Activated B cell treated with CpG ODN at 0.5 μM for 24 hours (primary cell): ENCODE results near the gene ASTN2. TPM values are rescaled to one million over a fixed set of nuclear protein-coding genes. Genes with fewer than 3 reads are reported as not detected.

ENCODE experiments used
- ATAC-seq: fragments of 200-7000 bp; cut with Tn5 transposase; one replicate; pipeline ENCODE4 v1.10.0; 2021; ENCODE audit warnings: low read depth, mild to moderate bottlenecking, moderate library complexity
- CTCF ChIA-PET: fragments of 350-600 bp; sonication (Branson Sonifier 250); formaldehyde crosslinking; loops from one replicate; lab custom pipeline; 2021; ENCODE audit warnings: antibody characterized with exemption; lab: Charles Lee
- POLR2A ChIA-PET: fragments of 350-600 bp; sonication (Branson Sonifier 250); formaldehyde crosslinking; loops from one replicate; lab custom pipeline; 2021; ENCODE audit warnings: antibody characterized with exemption; lab: Charles Lee
- DNase-seq: peaks from one replicate; pipeline ENCODE4 v3.0.0; 2022
- H3K27ac Mint-ChIP-seq: one replicate; pipeline ENCODE4 v1.8.0; 2020; ENCODE audit warnings: mixed read lengths
- H3K27me3 Mint-ChIP-seq: one replicate; pipeline ENCODE4 v1.8.0; 2021; ENCODE audit warnings: mixed read lengths
- H3K36me3 Mint-ChIP-seq: one replicate; pipeline ENCODE4 v1.8.0; 2021; ENCODE audit warnings: low read depth, mixed read lengths
- H3K4me1 Mint-ChIP-seq: one replicate; pipeline ENCODE4 v1.8.0; 2021; ENCODE audit warnings: mixed read lengths
- H3K4me3 Mint-ChIP-seq: one replicate; pipeline ENCODE4 v1.8.0; 2020; ENCODE audit warnings: mild to moderate bottlenecking, mixed read lengths
- H3K9me3 Mint-ChIP-seq: one replicate; pipeline ENCODE4 v1.8.0; 2020; ENCODE audit warnings: mixed read lengths
- intact Hi-C: fragments of 100-400 bp; cut with micrococcal nuclease; formaldehyde crosslinking; loops from one replicate; pipeline ENCODE4 v1.15.1; 2024
- total RNA-seq: library from RNA; stranded (reverse); gene quantifications from 2 replicates; pipeline ENCODE4 v1.2.3, GENCODE V29; 2022
- TF ChIP-seq, protein P1 (sequence below): fragments of 200-600 bp; IDR thresholded peaks from one replicate; pipeline ENCODE4 v1.8.0; 2022; ENCODE audit warnings: antibody characterized with exemption, mild to moderate bottlenecking

ASTN2 gene
- total RNA-seq, 1 donor from 2014 or later: 2.3 TPM

DNA sequence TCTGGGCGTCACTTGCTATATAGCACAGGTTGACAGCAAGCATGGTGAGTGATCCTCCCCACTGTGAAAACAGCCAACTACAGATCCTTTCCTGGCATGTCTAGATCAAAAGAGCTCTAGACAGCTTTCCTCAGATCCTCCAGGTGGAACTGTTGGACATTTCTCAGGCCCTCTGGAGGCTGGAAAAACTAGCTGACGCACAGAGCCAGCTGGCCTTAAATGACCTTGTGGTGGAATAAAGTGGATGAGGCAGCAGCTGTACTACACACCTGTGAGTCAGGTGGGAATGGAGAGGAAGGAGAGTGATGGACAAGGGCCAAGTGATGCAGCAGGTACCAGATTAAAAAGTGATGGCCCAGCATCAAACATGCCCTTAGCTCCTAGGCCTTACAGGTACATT, 555.1 kb downstream of the ASTN2 start:
- Mint-ChIP-seq H3K9me3 (no peaks in the 10 kb centered on the region), H3K27me3 (peaks cover 4% of the 10 kb centered on the region), H3K4me3 (no peak overlapping the region), H3K36me3 (no peaks in the 10 kb centered on the region), H3K4me1 (no peaks in the 10 kb centered on the region), H3K27ac (no peak overlapping the region)
- POLR2A ChIA-PET: no interaction called here
- CTCF ChIA-PET: interaction anchor here (1.0 kb wide), 1 partner anchor 122 kb away, joined by 4 read pairs; no protein-coding TSS in a partner anchor
- ATAC-seq: no peak
- intact Hi-C loops: loop anchor here (5.0 kb wide), 1 partner anchor 1267 kb away; no protein-coding TSS in a partner anchor
- TF ChIP-seq, protein P1, sequence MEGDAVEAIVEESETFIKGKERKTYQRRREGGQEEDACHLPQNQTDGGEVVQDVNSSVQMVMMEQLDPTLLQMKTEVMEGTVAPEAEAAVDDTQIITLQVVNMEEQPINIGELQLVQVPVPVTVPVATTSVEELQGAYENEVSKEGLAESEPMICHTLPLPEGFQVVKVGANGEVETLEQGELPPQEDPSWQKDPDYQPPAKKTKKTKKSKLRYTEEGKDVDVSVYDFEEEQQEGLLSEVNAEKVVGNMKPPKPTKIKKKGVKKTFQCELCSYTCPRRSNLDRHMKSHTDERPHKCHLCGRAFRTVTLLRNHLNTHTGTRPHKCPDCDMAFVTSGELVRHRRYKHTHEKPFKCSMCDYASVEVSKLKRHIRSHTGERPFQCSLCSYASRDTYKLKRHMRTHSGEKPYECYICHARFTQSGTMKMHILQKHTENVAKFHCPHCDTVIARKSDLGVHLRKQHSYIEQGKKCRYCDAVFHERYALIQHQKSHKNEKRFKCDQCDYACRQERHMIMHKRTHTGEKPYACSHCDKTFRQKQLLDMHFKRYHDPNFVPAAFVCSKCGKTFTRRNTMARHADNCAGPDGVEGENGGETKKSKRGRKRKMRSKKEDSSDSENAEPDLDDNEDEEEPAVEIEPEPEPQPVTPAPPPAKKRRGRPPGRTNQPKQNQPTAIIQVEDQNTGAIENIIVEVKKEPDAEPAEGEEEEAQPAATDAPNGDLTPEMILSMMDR: no peak
- no peak for DNase-seq

DNA sequence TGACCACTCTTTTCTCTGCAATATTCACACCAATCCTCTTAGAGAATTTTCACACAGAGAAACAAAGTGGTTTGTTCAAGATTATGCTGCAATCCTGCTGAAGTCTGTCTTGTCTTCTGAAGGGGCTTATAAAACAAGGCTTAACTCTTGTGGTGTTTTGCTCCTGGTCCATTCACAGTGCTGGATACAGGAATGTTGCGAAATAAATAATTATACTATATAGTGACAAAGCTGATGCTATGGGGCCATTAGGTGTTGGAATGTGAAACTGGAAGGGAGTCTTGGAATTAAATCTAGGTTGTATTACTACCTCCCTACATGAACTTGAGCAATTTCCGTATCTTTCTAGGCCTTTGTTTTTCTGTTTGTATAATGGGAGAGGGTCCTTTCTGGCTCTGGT, 557.5 kb downstream of the ASTN2 start:
- CTCF ChIA-PET: no interaction called here
- no peaks in the 10 kb centered on the region for H3K4me1 Mint-ChIP-seq

DNA sequence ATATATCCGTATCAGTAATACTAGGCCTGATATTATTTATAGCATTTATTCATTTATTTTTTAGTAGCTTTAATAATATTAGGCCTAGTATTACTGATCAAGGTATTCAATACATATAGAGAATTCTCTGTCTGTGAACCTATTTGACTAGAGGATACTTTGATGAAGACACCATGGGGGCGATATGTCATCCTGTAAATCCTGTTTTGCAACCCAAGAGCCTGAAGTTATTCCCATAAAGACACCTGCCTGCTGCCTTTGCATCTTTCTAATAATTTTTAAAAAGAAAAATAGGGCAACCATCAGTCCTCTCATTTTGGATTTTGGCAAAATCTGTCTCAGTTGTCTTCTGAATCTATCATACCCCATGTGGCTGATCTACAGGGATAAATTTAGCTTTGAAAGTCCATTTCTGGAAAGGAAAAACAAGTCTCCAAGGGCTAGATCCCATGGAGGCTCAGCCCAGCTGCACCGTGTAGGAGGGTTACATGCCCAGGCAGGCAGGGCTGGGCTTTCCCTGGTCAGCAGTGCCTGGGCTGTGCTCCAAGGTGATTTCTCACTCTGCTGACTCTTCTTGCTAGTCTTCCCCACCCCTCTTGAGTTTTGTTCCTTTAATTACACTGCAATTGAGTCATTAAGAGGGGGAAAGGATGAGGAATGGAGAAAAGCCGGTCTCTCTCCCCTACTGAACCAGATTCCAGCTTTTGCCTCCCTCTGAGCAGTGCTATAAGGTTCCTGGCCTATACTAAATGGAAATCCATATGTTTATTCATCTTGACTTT, 558.8 kb downstream of the ASTN2 start:
- Mint-ChIP-seq H3K4me1 (no peaks in the 10 kb centered on the region), H3K36me3 (no peaks in the 10 kb centered on the region)

More for the DNA sequence above, 557.5 kb downstream of the ASTN2 start:
- no peak for DNase-seq
- Mint-ChIP-seq H3K36me3 (no peaks in the 10 kb centered on the region), H3K4me3 (no peak overlapping the region), H3K27me3 (no peaks in the 10 kb centered on the region), H3K9me3 (no peaks in the 10 kb centered on the region), H3K27ac (no peak overlapping the region)
- no peak for ATAC-seq
- TF ChIP-seq, protein P1: no peak
- intact Hi-C loops: no loop called here
- POLR2A ChIA-PET: no interaction called here

DNA sequence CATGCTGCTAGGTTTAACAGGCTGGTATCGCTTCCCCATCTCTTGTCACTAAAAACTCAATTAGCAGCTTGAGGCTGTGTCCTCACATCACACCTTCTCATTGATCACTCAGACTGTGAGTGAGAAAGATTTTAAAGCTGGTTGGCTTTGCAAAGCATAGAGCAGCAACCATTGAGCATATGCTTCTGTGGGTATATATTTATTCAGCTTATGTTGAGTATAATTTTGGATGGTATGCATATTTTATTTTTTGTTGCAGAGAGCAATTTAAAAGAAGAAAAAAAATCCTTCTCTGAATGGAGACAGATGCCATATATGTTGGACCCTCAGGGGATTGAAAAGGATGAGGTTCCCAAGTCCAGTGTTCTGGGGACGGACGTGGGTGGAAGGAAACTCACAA, 565.1 kb downstream of the ASTN2 start:
- Mint-ChIP-seq H3K36me3 (no peaks in the 10 kb centered on the region), H3K4me3 (no peak overlapping the region), H3K27me3 (no peaks in the 10 kb centered on the region), H3K9me3 (no peaks in the 10 kb centered on the region), H3K4me1 (no peaks in the 10 kb centered on the region), H3K27ac (no peak overlapping the region)
- TF ChIP-seq, protein P1: no peak
- intact Hi-C loops: no loop called here
- DNase-seq (no peak), ATAC-seq (no peak)
- ChIA-PET POLR2A (no interaction called here), CTCF (no interaction called here)

More for the DNA sequence above, 558.8 kb downstream of the ASTN2 start:
- ATAC-seq (no peak), DNase-seq (no peak)
- intact Hi-C loops: no loop called here
- POLR2A ChIA-PET: no interaction called here
- Mint-ChIP-seq H3K9me3 (no peaks in the 10 kb centered on the region), H3K27ac (no peak overlapping the region), H3K4me3 (no peak overlapping the region), H3K27me3 (no peaks in the 10 kb centered on the region)
- TF ChIP-seq, protein P1: no peak
- CTCF ChIA-PET: no interaction called here

DNA sequence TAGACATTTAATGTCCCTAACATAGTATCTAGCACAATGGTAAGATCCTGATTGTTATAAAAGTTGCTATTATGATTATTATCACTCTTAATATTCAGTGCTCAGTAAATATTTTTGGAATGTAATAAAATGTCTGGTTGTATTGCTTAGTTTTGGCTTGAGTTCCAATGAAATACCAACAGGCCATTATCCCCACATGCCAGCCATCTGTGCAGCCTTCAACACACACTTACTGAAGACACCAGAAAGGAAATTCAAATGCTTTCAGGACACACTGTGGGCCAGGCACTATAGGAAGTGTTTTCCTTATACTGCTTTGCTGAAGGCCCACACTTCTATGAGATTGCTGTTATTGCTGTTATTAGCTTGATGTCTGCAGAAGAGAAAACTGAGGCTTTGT, 570.2 kb downstream of the ASTN2 start:
- no peaks in the 10 kb centered on the region for H3K9me3 Mint-ChIP-seq
- TF ChIP-seq, protein P1: no peak
- no peaks in the 10 kb centered on the region for H3K27me3 Mint-ChIP-seq
- intact Hi-C loops: no loop called here
- H3K4me1 Mint-ChIP-seq: no peaks in the 10 kb centered on the region
- ChIA-PET POLR2A (no interaction called here), CTCF (no interaction called here)
- DNase-seq (no peak), ATAC-seq (no peak)
- no peak overlapping the region for H3K27ac Mint-ChIP-seq
- H3K36me3 Mint-ChIP-seq: no peaks in the 10 kb centered on the region
- no peak overlapping the region for H3K4me3 Mint-ChIP-seq
